SU-DHL-6 (cell line): ENCODE measurements around the gene CAPN3.
"Not testable (repeated sequence)": the region's sequence is repeated elsewhere in the genome, so short reads cannot be mapped to it uniquely, and the experiment has no call there.

Experiments used
- H2AFZ ChIP-seq: fragments of 200-600 bp; sonication (generic); 2 replicates; pipeline ENCODE4 v1.6.1; 2014; ENCODE audit warnings: low read depth, mild to moderate bottlenecking, moderate library complexity, mixed read lengths, antibody characterized with exemption, low read length; ENCODE audit not compliant: severe bottlenecking
- H3F3A ChIP-seq: fragments of 200-600 bp; shearing (Covaris generic); 2 replicates; pipeline ENCODE4 v1.6.0; 2016; ENCODE audit warnings: antibody characterized with exemption, mild to moderate bottlenecking; ENCODE audit not compliant: insufficient read depth
- H3K27ac ChIP-seq: fragments of 200-600 bp; sonication (generic); 2 replicates; pipeline ENCODE4 v1.5.1; 2016; ENCODE audit warnings: low read depth, mild to moderate bottlenecking, low read length, moderate library complexity, mixed read lengths
- H3K27me3 ChIP-seq: fragments of 200-600 bp; sonication (generic), shearing (Covaris generic); 2 replicates; pipeline ENCODE4 v1.6.0; 2014; ENCODE audit warnings: mild to moderate bottlenecking, low read length
- H3K36me3 ChIP-seq: fragments of 200-600 bp; sonication (generic); 2 replicates; pipeline ENCODE4 v1.6.1; 2014; ENCODE audit warnings: mild to moderate bottlenecking, low read length, mixed read lengths
- H3K4me2 ChIP-seq: fragments of 300-600, 200-600 bp; shearing (Covaris generic), sonication (generic); 2 replicates; pipeline ENCODE4 v1.6.0; 2014; ENCODE audit warnings: low read length, low read depth, mild to moderate bottlenecking; ENCODE audit not compliant: poor library complexity, severe bottlenecking
- H3K4me3 ChIP-seq: fragments of 200-600 bp; sonication (generic); 2 replicates; pipeline ENCODE4 v1.5.1; 2014; ENCODE audit warnings: antibody characterized with exemption, low read length, mild to moderate bottlenecking, mixed read lengths; ENCODE audit not compliant: insufficient read depth, poor library complexity, severe bottlenecking
- H3K79me2 ChIP-seq: fragments of 200-600 bp; sonication (generic); 2 replicates; pipeline ENCODE4 v1.6.1; 2014; ENCODE audit warnings: mild to moderate bottlenecking, low read length, moderate library complexity; ENCODE audit not compliant: insufficient read depth
- H3K9ac ChIP-seq: fragments of 200-600 bp; sonication (generic); 2 replicates; pipeline ENCODE4 v1.7.0; 2014; ENCODE audit warnings: mild to moderate bottlenecking, low read length
- H3K9me2 ChIP-seq: fragments of 200-600 bp; sonication (generic); replicated peaks from 2 replicates; pipeline ENCODE4 v1.6.1; 2014; ENCODE audit warnings: low read length; ENCODE audit not compliant: insufficient read depth
- H3K9me3 ChIP-seq: fragments of 200-600 bp; sonication (generic); 2 replicates; pipeline ENCODE4 v1.6.1; 2014; ENCODE audit warnings: low read length, mixed read lengths; ENCODE audit not compliant: insufficient read depth
- H4K20me1 ChIP-seq: fragments of 200-600 bp; sonication (generic); 2 replicates; pipeline ENCODE4 v1.6.1; 2014; ENCODE audit warnings: low read depth, mild to moderate bottlenecking, antibody characterized with exemption, low read length, moderate library complexity, mixed read lengths
- CTCF ChIP-seq: fragments of 200-600 bp; sonication (generic); IDR thresholded peaks from one replicate; pipeline ENCODE4 v1.5.1; 2017; ENCODE audit warnings: antibody characterized with exemption, mild to moderate bottlenecking, low read length, moderate library complexity; ENCODE audit not compliant: insufficient read depth, poor library complexity, severe bottlenecking
- EZH2phosphoT487 ChIP-seq: fragments of 200-600 bp; sonication (generic), shearing (Covaris generic); conservative IDR thresholded peaks from 2 replicates; pipeline ENCODE4 v1.6.1; 2018; ENCODE audit warnings: mild to moderate bottlenecking, antibody characterized with exemption, low read length, moderate library complexity, mixed read lengths

CAPN3 gene

GRCh38 chr15:42332331-42332730 is 27.0 kb upstream of the CAPN3 start:
- Histone ChIP-seq H3K9me2 (no peaks in the 10 kb centered on the region), H3K27ac (no peak overlapping the region), H3K79me2 (no peaks in the 10 kb centered on the region), H3K27me3 (no peaks in the 10 kb centered on the region), H3K9ac (no peak overlapping the region), H3K36me3 (no peaks in the 10 kb centered on the region), H3K9me3 (no peaks in the 10 kb centered on the region), H4K20me1 (no peaks in the 10 kb centered on the region), H3K4me3 (no peak overlapping the region), H3F3A (no peaks in the 10 kb centered on the region), H2AFZ (no peak overlapping the region), H3K4me2 (no peak overlapping the region)
- no peak for TF ChIP-seq EZH2phosphoT487
- no peak for TF ChIP-seq CTCF

GRCh38 chr15:42335074-42335473 is 24.2 kb upstream of the CAPN3 start:
- Histone ChIP-seq H2AFZ (no peak overlapping the region), H3K9ac (no peak overlapping the region)

GRCh38 chr15:42336650-42337049 is 22.7 kb upstream of the CAPN3 start:
- not testable (repeated sequence) for H4K20me1 ChIP-seq, H3K4me2 ChIP-seq, H3K27me3 ChIP-seq, H3K9me3 ChIP-seq, H3K36me3 ChIP-seq, H3K27ac ChIP-seq, H3F3A ChIP-seq, H3K4me3 ChIP-seq, H3K79me2 ChIP-seq, H3K9ac ChIP-seq, H2AFZ ChIP-seq, H3K9me2 ChIP-seq

More at GRCh38 chr15:42335074-42335473, 24.2 kb upstream of the CAPN3 start:
- H4K20me1 ChIP-seq = no peaks in the 10 kb centered on the region
- no peaks in the 10 kb centered on the region for H3F3A ChIP-seq
- H3K36me3 ChIP-seq = no peaks in the 10 kb centered on the region
- H3K4me2 ChIP-seq = no peak overlapping the region
- no peak overlapping the region for H3K27ac ChIP-seq
- no peaks in the 10 kb centered on the region for H3K27me3 ChIP-seq
- TF ChIP-seq CTCF = no peak
- no peak for TF ChIP-seq EZH2phosphoT487
- H3K4me3 ChIP-seq = no peak overlapping the region
- no peaks in the 10 kb centered on the region for H3K79me2 ChIP-seq
- H3K9me2 ChIP-seq = no peaks in the 10 kb centered on the region
- H3K9me3 ChIP-seq = no peaks in the 10 kb centered on the region

- H3K4me3 ChIP-seq, H3K27me3 ChIP-seq, H2AFZ ChIP-seq, H3K9me3 ChIP-seq, H3F3A ChIP-seq, H3K9me2 ChIP-seq, H3K27ac ChIP-seq, H3K4me2 ChIP-seq, H3K36me3 ChIP-seq, H4K20me1 ChIP-seq, H3K9ac ChIP-seq, H3K79me2 ChIP-seq: not testable (repeated sequence)
Observed at GRCh38 chr15:42337104-42337503, 22.2 kb upstream of the CAPN3 start.
